NCI-H524 treated with DMSO at 0.1 percent for 48 hours (cell line): ENCODE data around the gene OPTN.
"Not testable (repeated sequence)": the region's sequence is repeated elsewhere in the genome, so short reads cannot be mapped to it uniquely, and the experiment has no call there.

Experiments
- DNase-seq: peaks from one replicate; lab custom pipeline; 2025; lab: John Stamatoyannopoulos, UW

The OPTN gene

DNA sequence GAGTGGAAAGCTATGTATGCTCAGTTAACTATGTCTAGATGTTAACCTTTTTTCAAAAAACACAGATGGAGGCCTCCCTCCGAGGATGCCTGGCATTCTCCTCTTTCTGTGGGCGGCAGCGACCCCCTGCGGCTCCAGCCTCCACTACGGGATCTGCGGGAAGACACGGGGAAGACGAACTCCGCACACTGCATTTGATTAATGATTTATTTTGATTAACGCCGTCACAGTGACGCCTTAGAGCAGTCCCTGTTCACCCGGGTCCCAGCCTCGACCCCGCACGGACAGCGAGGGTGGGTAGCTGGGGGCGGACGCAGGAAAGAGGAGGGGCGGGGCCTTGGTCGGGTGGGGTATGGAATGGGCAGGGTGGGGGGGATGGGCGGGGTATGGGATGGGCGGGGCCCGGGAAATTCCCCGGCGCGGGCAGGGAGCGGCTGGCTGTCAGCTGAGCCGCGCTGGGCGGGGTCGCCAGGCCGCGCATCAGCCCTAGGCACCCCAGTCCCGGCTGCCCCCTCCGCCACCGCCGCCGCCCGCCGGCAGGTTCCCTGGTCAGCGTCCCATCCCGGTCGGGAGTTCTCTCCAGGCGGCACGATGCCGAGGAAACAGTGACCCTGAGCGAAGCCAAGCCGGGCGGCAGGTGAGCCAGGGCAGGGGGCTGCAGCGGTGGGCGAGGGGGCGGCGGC is at the start of gene OPTN:
Gene OPTN, plus strand, starts transcription at position 498 of the 683 bp plus-strand sequence. CDS start 8,960 bp downstream, outside the sequence.
- no peak for DNase-seq

DNA sequence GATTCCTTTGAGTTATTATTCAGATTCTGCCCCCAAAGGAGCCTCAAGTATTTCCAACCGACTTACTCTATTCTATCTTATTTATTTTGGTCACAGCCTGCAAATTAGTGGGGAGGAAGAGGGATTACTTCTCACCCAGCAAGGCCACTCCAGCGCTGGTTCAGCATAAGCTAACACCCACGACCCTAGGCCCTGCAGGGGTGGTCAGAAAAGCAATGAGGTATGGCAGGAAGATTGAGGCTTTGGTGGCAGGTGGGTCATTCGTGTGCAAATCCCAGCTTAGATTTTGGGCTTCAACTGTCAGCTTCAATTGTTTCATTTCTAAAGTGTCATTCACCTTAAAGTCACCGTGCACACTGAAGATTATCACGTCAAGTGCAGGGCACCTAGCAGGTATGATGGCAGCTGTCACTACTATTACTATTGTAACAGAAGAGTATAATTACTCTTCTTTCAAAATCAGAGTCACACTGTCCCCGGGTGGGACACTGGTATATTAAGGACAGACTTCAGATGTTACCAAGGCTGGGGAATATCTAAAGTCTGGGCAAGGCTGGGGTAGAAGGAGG is 48.8 kb upstream of the OPTN start:
- DNase-seq = no peak

DNA sequence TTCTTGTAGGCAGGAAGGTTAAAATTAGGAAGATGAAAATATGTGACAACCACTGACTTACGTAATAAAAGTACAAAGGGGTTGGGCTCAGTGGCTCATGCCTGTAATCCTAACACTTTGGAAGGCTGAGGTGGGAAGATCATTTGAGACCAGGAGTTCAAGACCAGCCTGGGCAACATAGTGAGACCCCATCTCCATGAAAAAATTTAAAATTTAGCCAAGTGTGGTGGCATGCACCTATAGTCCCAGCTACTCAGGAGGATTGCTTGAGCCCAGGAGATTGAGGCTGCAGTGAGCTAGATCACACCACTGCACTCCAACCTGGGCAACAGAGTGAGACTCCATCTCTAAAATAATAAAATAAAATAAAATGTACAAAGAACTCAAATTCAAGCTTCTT is 46.8 kb upstream of the OPTN start:
- not testable (repeated sequence) for DNase-seq

DNA sequence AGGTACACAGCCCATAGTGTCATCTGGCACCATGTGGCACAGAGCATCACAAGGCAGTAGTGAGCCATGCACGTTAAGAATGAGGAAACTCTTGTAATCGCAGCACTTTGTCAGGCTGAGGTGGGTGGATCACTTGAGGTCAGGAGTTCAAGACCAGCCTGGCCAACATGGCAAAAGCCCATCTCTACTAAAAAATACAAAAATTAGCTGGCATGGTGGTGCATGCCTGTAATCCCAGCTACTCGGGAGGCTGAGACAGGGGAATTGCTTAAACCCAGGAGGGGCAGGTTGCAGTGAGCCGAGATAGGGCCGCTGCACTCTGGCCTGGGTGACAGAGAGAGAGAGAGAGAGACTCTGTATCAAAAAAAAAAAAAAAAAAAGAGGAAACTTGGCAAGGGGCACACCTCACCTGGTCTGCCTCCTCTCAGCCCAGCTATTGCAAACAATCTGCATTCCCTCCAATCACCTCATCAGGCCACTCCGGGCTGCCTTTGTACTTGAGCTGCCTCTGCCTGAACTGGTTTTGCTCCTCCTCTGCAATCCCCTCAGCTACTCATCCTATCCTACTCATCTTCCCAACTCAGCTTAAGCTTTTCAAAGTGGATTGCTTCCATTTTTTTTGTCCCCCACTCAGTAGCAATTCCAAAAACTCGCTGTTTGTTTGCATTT is 46.0 kb upstream of the OPTN start:
- DNase-seq = no peak

DNA sequence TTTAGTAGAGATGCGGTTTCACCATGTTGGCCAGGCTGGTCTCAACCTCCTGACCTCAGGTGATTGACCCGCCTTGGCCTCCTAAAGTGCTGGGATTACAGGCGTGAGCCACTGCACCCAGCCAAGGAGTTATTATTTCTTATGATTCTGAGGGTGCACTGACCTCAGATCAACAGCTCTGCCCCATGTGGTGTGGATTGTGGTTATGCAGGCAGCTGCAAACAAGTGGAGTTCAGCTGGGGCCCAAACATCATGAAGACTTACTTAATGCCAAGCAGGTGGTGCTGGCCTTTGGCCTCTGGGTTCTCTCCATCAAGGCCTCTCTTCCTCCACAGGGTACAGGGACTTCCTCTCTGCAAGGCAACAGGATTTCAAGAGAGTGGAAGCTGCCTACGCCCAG is 45.1 kb upstream of the OPTN start:
- DNase-seq = no peak

DNA sequence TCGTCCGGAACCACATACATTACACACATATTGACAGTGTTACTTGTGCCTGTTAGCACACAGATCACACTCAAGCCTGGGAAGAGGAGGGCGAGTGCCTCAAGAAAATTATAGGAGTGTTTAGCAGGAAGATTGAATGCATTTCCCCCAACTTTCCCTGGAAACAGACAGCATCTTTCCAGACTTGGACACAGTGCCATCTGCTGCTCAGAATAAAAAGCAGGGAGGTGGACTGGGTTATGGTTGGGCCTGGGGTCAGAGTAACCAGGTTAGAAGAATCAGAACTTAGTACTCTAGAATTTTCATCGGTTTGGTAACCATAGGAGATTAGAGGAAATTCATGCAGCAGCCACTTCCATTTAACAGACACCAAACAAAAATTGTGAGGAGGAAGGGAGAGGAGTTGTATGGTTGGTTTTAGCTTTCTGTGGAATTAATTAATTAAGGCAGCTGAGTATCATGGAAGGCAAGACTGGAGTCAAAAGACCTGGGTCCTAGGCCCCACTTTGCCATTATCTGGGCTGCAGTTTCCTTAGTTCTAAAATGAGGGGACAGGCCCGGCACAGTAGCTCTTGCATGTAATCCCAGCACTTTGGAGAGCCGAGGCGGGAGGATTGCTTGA is 43.4 kb upstream of the OPTN start:
- no peak for DNase-seq

DNA sequence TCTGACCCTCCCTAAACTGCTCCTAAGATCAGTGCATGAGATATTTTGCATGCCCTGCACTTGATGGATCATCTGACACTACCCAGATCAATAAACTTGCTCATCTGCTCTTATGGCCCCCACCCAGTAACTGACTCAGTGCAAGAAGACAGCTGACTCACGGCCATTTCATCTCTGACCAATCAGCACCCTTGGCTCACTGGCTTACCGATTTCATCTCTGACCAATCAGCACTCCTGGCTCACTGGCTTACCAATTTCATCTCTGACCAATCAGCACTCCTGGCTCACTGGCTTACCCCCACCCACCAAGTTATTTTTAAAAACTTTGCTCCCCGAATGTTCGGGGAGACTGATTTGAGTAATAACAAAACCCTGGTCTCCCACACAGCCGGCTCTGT is 37.2 kb upstream of the OPTN start:
- no peak for DNase-seq

DNA sequence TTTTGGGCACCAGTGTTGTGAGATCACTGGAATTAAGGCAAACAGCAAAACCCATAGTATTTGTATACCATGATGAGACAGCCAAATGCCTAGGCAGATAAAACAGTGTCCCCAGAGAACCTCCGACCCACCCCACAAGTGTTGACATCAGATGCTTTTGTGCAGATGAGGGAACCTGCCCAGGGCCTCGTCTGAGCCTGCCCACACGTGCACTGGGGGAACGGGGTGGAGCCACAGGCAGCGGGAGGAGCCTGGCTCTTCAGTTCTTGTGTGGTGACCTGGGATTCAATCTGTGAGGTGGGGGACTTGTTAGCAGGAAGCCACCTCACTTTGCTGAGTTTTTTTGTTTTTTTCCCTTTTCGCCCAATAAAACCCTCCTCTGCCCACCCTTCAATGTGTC is 33.4 kb upstream of the OPTN start:
- no peak for DNase-seq

DNA sequence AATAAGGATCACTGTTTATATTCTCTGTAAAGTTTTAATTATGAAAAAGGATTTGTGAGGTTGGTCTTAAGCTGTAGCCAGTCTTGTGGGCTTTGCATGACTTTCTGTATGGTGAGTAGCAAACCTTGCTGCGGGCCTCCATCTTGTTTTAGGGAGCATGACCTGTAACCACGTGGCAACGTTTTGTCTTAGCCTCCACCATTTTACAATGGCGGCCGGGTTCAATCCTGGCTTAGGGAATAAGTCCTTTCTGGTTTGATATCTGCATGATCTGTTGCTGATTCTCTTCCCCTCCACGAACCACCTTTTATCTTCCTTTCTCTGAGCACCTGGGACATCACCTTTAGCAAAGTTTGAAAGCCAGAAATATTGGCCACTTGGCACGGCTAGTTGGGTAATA is 32.5 kb upstream of the OPTN start:
- no peak for DNase-seq

DNA sequence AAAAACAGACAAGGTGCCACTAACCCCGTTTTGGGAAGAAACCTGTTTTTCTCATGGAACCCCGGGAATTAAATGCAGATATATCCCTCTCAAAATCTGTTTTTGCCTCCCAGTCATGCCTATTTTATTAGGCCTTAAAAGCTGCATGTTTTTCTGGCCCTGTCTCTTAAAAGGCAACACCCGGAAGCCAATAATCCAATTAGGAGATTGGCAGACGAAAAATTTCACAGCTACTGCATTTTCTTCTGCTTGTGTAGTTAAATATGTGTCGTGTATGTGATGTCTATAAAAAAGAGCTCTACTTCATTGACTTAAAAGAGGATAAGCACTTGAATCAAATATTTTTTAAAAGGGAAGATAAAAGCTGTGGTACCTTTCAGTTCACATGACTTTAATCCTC is 31.9 kb upstream of the OPTN start:
- DNase-seq = no peak

DNA sequence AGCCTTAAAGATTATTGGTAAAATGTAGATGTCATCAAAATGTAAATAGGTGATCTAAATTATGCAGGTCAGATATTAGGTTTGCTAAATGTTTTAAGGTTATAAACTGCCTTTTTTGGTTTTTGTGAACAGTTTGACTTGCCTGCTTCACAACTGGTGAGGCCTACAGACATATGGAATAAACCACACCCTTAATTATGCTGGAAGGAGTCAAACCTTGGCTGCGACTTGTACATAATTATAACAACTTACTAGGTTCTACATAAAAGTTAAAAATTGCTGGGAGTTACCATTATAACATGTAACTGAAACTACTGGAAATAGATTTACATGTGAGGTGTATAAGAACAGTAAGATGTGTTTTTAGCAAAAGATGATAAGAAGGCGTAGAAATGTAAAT is 31.5 kb upstream of the OPTN start:
- no peak for DNase-seq

DNA sequence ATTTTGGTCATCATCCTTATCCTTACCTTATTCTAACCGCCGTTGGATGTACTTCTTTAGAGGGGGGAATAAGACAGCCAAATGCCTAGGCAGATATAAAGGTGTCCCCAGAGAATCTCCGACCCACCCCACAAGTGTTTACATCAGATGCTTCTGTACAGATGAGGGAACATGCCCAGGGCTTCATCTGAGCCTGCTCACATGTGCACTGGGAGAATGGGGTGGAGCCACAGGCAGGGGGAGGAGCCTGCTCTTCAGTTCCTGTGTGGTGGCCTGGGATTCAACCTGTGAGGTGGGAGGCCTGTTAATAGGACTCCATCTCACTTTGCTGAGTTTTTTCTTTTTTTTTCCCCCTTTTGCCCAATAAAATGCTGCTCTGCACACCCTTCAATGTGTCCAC is 27.6 kb upstream of the OPTN start:
- no peak for DNase-seq

DNA sequence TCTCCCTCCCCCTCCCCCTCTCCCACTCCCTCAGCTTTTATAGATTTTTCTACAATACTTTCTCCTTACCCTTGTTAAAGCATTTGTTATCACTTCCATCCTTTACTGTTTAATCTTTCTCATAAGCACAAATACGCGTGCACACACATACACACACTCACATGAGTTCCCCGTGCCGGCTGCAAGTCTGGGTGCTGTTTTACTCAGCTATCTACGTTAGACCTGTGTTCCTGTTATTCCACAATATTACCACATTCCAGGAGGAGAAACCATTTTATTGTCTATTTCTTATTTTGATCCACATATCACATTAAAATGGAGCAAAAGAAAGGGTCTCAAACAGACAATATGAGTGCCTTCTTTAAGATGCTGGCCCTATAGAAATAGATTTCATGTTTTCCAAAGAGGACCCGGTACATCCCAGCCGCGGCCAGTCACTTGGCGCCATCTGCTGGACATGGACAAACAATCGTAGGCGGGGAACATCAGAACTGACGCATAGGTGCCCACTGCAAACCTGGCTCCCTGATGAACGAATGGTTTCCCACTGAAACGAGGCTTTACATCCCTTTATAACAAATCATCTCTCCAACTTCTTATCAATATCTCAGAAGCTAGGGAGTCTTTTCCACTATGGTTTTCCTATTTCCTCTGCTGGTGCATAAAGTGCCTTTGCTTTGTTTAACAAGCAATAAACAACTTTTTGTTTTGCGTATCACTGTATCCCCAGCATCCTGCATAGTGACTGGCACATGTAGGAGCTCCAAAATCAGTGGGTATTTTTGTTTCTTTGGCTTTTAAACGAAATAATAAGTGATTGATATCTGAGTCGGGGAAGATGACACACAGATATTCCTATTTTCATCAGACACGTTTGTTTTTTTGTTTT is 25.2 kb upstream of the OPTN start:
- DNase-seq = no peak

DNA sequence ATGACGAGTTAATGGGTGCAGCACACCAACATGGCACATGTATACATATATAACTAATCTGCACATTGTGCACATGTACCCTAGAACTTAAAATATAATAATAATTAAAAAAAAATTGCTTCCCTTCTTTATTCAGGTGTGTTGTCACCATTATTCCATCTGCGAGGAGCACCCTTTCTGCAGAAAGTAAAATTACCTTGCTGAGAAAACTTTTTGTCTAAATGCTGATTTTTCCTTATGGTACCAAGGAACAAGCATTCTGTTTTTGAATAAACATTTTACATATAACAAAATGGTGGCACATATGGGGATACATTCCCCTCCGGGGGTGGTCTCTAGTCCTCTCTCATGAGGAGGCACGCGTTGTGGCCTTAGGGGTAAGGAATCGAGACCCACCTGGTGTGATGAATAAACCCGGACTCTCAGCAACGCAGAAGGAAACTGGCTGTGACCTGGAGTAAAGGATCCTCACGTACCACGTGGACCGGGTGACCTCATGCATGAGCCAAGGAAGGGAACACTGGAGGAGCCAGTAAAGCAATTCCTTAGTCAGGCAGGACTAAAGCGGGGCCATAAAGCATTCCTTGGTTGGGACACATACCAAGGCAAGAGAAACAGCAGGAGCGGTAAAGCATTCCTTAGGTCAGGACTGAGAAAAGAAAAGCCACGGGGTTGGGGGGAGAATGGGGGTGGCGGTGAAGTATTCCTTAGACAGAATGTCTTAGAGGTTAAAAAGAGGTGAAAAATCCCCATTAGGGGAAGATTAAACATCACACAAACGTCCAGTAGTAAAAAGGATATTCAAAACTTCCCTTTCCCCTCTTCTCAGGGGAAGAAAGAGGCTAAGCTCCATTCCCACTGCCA is 20.8 kb upstream of the OPTN start:
- DNase-seq = no peak

DNA sequence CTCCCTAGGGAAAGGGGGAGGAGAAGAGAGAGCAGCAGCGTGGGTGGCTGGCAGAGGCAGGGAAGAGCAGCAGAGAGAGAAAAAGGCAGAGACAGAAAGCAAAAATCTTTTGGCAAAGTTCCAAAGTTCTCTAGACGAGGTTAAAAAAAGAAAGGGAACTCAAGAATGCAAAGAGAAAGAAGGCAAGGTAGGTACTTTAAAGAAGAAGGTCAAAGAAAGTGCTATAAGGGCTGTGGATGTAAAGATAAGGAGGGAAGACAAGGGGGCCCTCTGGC is 20.2 kb upstream of the OPTN start:
- no peak for DNase-seq

DNA sequence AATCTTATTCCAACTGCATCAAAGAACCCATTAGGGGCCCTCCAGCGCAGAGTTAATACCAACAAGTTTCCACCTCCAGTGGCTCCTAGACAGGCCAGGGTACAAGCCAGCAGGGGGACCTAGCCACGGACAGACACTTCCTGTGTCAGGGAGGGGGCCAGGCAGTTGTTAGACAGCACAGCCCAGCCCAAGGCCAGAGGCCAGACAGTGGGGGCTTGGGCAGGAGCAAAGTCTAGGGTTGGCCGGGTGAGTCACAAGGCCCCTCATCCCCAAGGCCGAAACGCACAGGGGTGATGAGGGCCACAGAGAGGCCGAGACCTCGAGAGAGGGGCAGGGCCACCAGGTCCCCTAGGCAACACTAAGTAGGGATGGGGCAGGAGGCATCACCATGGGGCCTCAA is 19.3 kb upstream of the OPTN start:
- DNase-seq = no peak

DNA sequence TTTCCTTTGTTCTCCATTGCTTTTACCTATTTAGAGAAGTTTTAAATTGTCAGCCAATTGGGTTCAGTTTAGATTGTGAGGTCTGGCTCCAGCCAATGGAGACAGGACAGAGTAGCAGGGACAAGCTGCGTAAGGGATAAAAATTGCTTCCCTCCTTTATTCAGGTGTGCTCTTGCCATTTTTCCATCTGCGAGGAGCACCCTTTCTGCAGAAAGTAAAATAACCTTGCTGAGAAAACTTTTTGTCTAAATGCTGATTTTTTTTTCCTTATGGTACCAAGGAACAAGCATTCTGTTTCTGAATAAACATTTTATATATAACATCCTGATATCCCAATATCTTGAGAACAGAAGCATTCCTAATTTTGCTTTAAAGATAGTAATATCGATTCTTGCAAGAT is 16.3 kb upstream of the OPTN start:
- DNase-seq = not testable (repeated sequence)

DNA sequence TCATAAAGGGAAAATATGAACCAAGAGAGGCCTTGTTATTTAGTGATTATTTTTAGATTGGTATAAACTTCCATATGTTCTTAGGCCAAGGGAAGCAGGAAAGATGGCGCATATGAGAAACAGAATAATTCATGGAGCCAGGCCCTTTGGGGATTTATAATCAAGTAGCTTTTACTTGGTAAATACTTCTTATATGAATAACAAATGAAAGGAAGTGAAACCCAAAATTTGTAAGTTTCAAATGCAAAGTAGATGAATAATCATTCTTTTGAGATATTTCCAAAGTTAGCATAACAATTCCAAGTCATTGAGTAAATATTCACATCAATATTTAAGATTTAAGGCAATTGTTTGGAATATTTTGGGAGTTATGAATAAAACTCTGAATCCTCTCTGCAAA is 13.9 kb upstream of the OPTN start:
- DNase-seq = no peak

DNA sequence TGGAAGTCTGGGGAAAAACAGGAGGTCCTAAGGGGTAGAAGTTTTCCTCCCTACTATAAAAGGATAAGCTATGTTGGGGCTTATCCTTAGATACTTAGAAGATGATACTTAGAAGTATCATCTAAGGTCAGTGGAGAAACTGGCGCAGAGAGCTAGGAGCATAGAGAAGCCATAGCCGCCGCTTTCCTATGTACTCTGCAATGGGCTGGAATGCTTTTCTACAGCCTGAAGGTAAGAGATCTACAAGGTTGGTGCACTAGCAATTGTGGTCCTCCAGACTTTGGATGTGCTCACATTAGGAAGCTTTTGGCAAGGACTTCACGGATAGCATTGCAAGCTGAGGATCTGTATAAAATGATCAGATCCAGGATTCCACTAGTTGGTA is 12.4 kb upstream of the OPTN start:
- DNase-seq = no peak

DNA sequence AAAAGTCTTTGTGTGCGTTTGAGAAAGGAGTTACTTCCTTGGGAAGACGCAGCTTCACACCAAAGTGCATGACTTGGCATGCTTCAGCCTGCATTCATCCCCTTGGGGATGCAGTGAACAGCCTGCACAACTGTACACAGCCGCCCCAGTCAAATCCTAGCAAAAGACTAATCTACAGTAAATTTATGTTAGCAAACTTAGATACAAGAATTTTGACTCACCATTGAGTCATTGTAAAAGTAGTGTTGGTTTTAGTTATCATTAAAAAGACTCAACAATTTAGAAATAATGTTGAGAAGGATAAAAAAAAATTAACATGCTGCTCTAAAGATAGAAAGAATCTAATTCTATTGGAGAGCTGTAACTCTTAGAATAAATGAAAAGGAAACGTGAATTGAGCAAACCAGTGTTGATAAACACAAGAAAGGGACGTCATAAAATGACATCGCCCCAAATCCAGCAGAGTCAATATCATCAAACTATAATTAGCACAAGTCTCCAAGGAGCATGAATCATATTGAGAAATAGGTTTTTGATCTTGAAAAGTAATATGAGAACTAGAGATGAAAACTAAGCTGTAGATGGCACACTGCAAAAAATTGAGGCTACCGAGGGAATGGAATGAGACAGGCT is 11.9 kb upstream of the OPTN start:
- no peak for DNase-seq

DNA sequence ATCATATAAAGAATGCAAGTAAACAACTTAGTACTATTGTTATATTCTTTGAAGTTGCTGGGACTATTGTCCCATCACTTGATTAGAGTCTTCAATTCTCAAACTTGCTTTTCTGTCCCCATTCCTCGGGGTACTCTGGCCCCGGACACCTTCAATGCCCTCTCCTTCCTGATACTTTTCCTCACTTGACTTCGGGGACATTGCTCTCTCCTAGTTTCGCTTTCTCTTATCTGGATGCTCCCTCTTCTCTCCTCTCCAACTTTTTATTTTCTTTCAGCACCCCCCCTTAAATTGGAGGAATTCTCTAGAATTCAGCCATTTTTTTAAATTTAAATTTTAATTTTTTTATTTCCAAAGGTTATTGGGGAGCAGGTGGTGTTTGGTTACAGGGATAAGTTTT is 10.6 kb upstream of the OPTN start:
- DNase-seq = no peak
